ENCODE data around the gene NLGN1. TPM values are rescaled to one million over a fixed set of nuclear protein-coding genes. Genes with fewer than 3 reads are reported as not detected.
"Not testable (repeated sequence)": the region's sequence is repeated elsewhere in the genome, so short reads cannot be mapped to it uniquely, and the experiment has no call there.

Gene NLGN1
- 0.21 and 4.5 TPM in 2 replicates for total RNA-seq

DNA sequence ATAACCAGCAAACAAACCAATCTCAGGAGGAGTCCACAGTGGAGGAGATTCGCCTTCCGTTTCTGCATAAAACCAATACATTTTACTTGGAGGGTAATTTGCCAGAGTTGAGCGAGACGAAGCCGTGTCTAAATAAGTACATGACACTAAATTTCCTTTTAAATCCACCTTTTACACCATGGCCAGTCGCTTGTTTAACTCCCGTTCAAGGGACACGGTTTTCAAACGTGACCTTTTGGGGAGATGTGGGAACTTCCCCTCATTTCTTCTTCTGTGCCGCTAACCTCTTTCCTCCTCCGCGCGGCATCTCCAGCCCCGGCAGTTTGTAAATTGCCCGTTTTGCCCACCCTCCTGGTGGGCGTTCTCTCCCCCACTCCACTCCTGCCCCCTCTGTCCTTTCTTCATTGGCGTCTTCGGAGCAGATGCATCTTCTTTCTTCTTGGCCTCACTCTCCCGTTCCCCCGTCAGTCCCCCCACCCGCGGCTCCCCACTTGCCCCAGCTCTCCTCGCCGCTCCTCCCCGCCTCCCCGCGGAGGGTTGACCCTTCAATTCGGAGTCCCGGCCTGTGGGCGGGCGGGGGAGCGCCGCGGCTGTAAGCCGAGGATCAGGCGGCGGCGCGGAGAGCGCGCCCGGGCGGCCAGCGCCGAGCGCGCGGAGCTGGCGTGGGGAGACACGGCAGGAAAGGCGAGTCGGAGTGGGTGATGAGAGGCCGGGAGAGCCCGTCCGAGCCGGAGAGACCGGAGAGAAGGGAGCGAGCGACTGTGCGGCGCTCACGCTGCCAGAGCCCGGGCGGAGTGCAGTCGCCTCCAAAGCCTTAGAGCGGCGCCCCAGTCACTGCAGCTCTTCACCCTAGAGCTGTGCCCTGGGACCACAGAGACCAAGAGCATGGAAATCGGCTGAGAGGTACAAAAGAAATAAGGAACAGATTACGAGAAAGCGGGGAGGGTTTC lies at the start of gene NLGN1:
TSS of gene NLGN1 (plus strand) at position 584 of the 950 bp plus-strand sequence.
- peak within 1 kb of the TSS; percentile 69 for H3K4me3 ChIP-seq (ENCODE audit: low read depth, low read length)
- no peak for DNase-seq (ENCODE audit: low read depth)
- TF ChIP-seq, protein P1, sequence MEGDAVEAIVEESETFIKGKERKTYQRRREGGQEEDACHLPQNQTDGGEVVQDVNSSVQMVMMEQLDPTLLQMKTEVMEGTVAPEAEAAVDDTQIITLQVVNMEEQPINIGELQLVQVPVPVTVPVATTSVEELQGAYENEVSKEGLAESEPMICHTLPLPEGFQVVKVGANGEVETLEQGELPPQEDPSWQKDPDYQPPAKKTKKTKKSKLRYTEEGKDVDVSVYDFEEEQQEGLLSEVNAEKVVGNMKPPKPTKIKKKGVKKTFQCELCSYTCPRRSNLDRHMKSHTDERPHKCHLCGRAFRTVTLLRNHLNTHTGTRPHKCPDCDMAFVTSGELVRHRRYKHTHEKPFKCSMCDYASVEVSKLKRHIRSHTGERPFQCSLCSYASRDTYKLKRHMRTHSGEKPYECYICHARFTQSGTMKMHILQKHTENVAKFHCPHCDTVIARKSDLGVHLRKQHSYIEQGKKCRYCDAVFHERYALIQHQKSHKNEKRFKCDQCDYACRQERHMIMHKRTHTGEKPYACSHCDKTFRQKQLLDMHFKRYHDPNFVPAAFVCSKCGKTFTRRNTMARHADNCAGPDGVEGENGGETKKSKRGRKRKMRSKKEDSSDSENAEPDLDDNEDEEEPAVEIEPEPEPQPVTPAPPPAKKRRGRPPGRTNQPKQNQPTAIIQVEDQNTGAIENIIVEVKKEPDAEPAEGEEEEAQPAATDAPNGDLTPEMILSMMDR (IDR thresholded peaks at IDR 0.05; ENCODE audit: insufficient read depth, low read length, poor library complexity, severe bottlenecking): peak; percentile 39
- H3K27me3 ChIP-seq (ENCODE audit: control insufficient read depth, insufficient read depth, low read length): no peaks in the 10 kb centered on the region
- H3K36me3 ChIP-seq (ENCODE audit: control insufficient read depth, insufficient read depth, low read length): no peaks in the 10 kb centered on the region

GRCh38 chr3:173351886-173352285 lies 45.7 kb upstream of the NLGN1 start:
- Histone ChIP-seq H3K4me3 (ENCODE audit: low read depth, low read length) (no peak overlapping the region), H3K36me3 (ENCODE audit: control insufficient read depth, insufficient read depth, low read length) (no peaks in the 10 kb centered on the region), H3K27me3 (ENCODE audit: control insufficient read depth, insufficient read depth, low read length) (no peaks in the 10 kb centered on the region)
- TF ChIP-seq, protein P1 (IDR thresholded peaks at IDR 0.05; ENCODE audit: insufficient read depth, low read length, poor library complexity, severe bottlenecking): no peak
- no peak for DNase-seq (ENCODE audit: low read depth)

GRCh38 chr3:173353137-173353536 lies 44.4 kb upstream of the NLGN1 start:
- not testable (repeated sequence) for H3K4me3 ChIP-seq (ENCODE audit: low read depth, low read length); DNase-seq (ENCODE audit: low read depth); H3K27me3 ChIP-seq (ENCODE audit: control insufficient read depth, insufficient read depth, low read length); H3K36me3 ChIP-seq (ENCODE audit: control insufficient read depth, insufficient read depth, low read length)

- Histone ChIP-seq H3K4me3 (ENCODE audit: low read depth, low read length) (no peak overlapping the region), H3K36me3 (ENCODE audit: control insufficient read depth, insufficient read depth, low read length) (no peaks in the 10 kb centered on the region), H3K27me3 (ENCODE audit: control insufficient read depth, insufficient read depth, low read length) (no peaks in the 10 kb centered on the region)
- no peak for DNase-seq (ENCODE audit: low read depth)
- TF ChIP-seq, protein P1 (IDR thresholded peaks at IDR 0.05; ENCODE audit: insufficient read depth, low read length, poor library complexity, severe bottlenecking): no peak
These were observed 43.4 kb upstream of the NLGN1 start for GRCh38 chr3:173354124-173354523.

DNA sequence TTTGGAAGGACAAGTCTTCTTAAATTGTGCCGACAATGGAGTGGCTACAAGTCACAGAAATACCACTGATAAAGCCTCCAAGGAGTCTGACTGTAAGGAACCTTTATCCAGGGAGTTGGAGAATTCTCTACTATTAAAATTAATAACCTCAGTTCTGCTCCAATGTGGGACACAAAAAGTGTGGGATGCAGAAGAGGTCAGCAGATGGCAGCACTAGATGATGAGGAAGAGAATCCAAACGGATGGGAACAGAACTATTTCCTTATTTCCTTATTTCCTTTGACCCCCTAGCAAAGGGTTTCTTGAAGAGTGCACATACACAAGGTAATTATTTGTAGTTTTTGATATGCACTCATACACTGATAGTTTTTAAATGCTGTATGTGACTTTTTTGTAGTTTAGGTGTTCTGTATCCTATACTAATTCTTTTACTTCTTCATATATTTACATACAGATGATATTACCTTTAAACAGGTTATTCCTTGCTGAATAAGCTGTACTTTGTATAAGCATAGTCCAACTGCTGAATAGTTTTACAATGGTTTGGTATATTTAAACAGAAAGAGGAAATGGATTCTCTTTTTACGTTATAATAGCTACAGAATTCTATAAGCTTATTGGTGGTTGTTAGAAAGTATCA lies 25.6 kb upstream of the NLGN1 start:
- TF ChIP-seq, protein P1 (IDR thresholded peaks at IDR 0.05; ENCODE audit: insufficient read depth, low read length, poor library complexity, severe bottlenecking): peak; percentile 69
- Histone ChIP-seq H3K36me3 (ENCODE audit: control insufficient read depth, insufficient read depth, low read length) (no peaks in the 10 kb centered on the region), H3K27me3 (ENCODE audit: control insufficient read depth, insufficient read depth, low read length) (no peaks in the 10 kb centered on the region), H3K4me3 (ENCODE audit: low read depth, low read length) (no peak overlapping the region)
- no peak for DNase-seq (ENCODE audit: low read depth)

- H3K27me3 ChIP-seq (ENCODE audit: control insufficient read depth, insufficient read depth, low read length): no peaks in the 10 kb centered on the region
- no peak overlapping the region for H3K4me3 ChIP-seq (ENCODE audit: low read depth, low read length)
- TF ChIP-seq, protein P1 (IDR thresholded peaks at IDR 0.05; ENCODE audit: insufficient read depth, low read length, poor library complexity, severe bottlenecking): no peak
- H3K36me3 ChIP-seq (ENCODE audit: control insufficient read depth, insufficient read depth, low read length): no peaks in the 10 kb centered on the region
- DNase-seq (ENCODE audit: low read depth): no peak
These were observed 16.9 kb upstream of the NLGN1 start for GRCh38 chr3:173380681-173381080.

GRCh38 chr3:173381936-173382335 lies 15.6 kb upstream of the NLGN1 start:
- H3K4me3 ChIP-seq (ENCODE audit: low read depth, low read length); H3K27me3 ChIP-seq (ENCODE audit: control insufficient read depth, insufficient read depth, low read length); H3K36me3 ChIP-seq (ENCODE audit: control insufficient read depth, insufficient read depth, low read length); DNase-seq (ENCODE audit: low read depth): not testable (repeated sequence)
